ENCODE measurements around the gene GNRHR.
"Not testable (repeated sequence)": the region's sequence is repeated elsewhere in the genome, so short reads cannot be mapped to it uniquely, and the experiment has no call there.

Gene GNRHR

DNA sequence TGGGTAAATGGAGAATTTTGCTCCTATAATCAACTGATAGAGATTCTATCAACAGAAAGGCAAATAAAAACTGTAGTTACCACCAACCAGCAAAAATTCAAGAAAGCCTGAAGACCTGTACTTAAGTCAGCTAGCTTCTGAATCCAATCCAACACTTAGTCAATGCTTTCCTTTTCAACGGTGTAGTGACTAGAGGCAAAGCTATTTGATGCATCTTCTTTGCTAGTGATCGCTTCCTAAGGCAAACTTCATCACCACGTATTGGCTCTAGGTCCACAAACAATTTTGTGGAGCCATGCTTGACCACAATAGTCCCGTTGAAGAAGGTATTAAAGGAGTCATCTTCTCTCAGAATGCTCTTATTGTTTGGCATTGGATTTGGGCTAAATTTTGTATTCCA lies 28.2 kb downstream of the GNRHR start:
- no peak for DNase-seq

- no peak for DNase-seq
Observed at GRCh38 chr4:67725132-67725531, 29.1 kb downstream of the GNRHR start.

GRCh38 chr4:67723949-67724348 lies 30.2 kb downstream of the GNRHR start:
- no peak for DNase-seq

DNA sequence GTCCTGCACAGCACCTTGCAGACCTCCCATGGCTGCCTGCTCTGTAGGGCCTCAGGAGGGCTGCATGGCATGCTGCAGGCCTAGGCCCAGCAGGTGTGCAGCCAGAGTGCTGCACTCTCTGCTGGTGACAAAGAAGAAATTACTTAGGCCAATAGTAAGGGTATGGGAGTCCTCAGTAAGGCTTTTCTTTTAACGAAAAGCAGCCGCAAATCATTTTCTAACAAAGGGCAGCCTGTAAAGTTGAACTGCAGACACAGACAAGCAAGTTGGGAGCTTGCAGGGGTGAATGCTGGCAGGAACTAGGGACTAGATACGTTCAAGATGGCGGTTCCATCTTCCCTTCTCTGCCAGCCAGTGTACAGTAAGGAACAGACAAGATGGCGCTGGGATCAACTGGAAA lies 30.8 kb downstream of the GNRHR start:
- no peak for DNase-seq

DNA sequence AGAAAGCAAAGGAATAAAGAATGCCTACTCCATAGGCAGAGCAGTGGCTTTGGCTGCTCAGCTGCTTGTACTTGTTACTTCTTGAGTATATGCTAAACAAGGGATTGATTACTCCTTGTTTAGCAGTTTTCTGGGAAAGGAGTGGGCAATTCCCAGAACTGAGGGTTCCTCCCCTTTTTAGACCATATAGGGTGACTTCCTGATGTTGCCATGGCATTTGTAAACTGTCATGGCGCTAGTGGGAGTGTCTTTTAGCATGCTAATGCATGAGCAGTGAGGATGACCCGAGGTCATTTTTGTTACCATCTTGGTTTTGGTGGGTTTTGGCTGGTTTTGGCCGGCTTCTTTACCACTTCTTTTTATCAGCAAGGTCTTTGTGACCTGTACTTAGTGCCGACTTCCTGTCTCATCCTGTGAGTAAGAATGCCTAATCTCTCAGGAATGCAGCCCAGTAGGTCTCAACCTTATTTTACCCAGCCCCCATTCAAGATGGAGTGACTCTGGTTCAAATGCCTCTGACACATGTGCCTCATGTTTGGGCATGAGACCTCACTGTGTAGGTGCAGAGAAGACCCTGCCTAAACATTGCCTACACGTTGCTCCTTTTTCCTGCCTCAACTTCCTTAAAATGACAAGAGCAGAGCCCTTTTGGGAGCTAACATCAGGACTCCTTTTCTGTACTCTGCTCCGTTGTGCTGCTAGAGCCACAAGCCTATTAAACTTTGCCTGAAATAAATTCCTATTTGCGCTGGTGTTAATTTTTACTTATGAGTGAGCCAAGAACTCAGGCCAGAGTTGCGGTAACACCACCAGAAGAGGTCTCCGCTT lies 32.2 kb downstream of the GNRHR start:
- no peak for DNase-seq

DNA sequence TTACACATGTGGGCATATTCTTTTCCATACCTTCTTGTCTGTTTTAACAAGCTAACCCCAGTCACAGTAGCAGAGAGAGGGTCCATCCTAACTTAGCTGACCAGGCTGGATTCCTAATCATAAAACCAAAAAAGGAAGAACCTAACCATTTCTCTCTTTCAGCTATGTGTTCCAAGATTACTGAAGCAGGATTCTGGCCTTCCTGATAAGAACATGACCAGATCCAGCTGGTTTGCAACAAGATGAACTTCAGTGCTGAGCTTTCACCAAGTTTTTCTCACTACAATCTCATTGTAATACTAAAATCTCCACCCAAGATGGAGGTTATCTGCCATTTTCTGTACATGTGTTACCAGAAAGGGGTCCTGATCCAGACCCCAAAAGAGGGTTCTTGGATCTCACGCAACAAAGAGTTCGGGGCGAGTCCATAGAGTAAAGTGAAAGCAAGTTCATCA lies 32.8 kb downstream of the GNRHR start:
- no peak for DNase-seq

DNA sequence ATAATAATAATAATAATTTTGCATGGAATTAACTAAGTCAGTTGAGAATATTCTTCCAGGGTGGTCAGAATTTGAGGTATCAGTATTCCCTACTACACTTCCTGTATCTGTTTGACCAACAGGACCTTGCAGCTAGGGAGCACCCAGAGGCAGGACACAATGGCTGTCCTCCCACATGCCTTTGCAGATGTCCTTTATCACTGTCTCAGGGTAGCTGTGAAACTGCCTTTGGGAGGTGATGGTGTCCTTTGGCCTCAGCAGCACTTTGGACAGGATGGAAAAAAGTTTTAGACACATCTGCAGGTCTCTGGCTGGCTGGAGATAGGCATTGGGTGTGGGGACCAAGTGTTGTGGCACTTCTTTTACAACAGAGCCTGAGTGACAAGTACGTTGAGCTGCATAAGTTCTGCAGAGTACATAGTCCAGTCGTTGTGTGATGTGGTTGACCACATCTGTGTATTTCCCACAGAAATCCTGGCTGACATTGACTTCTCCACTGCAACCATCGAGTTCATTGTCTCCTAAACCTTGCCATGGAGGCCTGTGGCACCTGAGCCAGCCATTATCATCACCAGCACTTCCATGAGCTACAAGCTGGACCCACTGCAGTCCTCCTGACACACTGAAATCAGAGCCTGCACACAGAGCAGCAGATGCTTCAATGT lies 34.1 kb downstream of the GNRHR start:
- no peak for DNase-seq

GRCh38 chr4:67718848-67719247 lies 35.3 kb downstream of the GNRHR start:
- DNase-seq: no peak

- no peak for DNase-seq
Observed at GRCh38 chr4:67717586-67717985, 36.6 kb downstream of the GNRHR start.

DNA sequence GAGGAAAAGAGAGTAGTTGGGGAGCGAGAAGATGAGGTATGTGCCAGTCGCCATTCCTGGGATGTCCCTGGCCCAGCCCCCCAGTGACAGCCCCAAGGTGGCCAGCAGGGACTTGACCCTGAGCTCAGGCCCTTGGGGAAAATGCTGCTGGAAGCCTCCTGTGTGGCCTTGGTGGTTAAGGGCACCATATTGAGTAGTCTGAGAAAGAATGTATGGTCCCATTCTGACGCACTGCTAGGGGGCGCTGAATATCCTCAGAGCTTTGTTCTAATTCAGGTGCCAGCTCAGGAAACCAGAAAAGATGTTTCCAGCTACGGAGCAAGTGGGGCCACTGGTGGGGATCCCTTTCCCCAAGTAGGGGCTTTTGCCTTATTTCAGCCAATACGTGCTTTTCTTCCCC lies 39.2 kb downstream of the GNRHR start:
- DNase-seq: no peak

DNA sequence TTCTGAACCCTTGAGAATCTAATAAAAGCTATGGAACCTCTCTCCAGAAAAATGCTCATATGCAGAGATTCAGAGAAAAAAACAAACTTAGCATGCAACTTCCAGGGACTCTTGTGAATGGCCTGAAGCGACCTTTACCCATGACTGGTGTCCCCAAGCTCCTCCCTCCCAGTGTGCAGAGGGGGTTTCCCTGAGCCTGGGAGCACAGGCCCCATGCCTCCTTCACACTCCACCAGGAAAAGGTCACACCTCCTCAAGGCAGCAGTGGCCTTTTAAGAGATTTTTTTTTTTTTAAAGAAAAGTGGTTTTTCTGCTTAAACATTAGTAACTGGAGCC lies 40.0 kb downstream of the GNRHR start:
- no peak for DNase-seq

GRCh38 chr4:67713529-67714247 lies 40.5 kb downstream of the GNRHR start:
- no peak for DNase-seq

- no peak for DNase-seq
Observed at GRCh38 chr4:67712650-67713528, 41.3 kb downstream of the GNRHR start.

DNA sequence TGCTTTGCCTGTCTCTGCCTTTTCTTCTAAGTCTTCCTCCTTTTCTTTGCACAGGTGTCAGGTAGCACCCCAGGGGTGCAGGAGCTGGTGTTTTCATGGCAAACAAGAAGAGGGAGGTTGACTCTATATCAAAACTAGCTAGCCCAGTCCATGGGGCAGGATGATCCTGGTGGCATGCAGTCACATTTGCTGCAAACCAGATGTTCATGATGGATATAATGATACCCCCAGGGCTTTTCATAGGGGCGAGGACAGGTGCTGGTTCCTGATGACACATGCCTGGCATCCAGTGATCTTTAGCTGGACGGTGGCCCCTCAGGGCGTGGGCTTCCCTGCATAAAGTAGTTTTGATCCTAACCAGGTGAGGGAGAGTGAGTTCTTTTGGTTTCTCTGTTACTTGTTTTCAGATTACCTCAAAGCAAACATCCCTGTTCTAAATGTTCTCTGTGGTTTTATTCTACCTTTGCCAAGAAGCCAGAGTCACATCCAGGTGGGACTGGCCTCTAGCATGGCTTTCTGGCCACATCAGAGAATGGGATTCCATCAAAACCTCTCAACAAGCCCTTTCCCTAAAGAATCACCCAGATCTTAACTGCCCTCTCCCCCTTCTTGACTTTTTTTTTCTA lies 42.1 kb downstream of the GNRHR start:
- no peak for DNase-seq

DNA sequence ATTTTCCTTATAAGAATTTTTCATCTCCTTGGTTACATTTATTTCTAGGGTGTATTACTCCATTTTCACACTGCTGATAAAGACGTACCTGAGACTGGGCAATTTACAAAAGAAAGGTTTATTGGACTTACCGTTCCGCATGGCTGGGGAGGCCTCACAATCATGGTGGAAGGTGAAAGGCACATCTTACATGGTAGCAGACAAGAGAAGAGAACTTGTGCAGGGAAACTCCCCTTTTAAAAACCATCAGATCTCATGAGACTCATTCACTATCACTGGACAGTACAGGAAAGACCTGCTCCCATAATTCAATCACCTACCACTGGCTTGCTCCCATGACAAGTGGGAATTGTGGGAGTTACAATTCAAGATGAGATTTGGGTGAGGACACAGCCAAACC lies 47.5 kb downstream of the GNRHR start:
- not testable (repeated sequence) for DNase-seq

DNA sequence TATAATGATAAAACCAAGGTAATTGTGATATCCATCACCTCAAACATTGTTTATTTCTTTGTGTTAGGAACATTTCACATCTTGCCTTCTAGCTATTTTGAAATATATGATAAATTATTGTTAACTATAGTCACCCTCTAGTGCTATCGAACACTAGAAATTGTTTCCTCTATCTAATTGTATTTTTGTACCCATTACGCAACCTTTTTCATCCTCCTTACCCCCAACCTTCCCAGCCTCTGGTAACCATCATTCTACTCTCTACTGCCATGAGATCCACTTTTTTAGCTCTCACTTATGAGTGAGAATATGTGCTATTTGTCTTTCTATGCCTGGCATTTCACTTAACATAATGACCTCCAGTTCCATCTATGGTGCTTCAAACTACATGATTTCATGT lies 49.3 kb downstream of the GNRHR start:
- no peak for DNase-seq

DNA sequence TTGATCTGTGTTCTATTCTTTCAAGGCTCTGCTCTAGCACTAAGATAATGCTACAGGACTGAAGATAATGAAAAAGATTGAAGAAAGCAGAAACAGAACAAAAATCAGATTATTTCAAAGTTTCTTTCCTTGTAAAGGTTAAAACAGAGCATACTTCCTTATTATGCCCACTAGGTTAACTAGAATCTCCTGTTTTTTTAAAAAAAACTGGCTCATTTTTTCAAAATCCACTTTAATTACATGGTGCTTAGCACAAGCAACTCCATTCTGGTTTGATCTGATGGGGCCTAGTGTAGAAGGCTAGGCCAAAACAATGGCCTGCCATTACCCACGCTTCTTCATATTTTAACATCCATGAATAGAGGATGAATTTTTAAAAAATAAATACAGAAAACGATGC lies 52.0 kb downstream of the GNRHR start:
- no peak for DNase-seq

- no peak for DNase-seq
Observed at GRCh38 chr4:67701517-67701850, 52.7 kb downstream of the GNRHR start.

GRCh38 chr4:67700738-67701516 lies 53.3 kb downstream of the GNRHR start, which contains the start of gene UBA6:
Gene UBA6 (minus strand): TSS chr4:67701155. CDS start chr4:67701119, 36 bp downstream.
- peak; percentile 94 for DNase-seq

DNA sequence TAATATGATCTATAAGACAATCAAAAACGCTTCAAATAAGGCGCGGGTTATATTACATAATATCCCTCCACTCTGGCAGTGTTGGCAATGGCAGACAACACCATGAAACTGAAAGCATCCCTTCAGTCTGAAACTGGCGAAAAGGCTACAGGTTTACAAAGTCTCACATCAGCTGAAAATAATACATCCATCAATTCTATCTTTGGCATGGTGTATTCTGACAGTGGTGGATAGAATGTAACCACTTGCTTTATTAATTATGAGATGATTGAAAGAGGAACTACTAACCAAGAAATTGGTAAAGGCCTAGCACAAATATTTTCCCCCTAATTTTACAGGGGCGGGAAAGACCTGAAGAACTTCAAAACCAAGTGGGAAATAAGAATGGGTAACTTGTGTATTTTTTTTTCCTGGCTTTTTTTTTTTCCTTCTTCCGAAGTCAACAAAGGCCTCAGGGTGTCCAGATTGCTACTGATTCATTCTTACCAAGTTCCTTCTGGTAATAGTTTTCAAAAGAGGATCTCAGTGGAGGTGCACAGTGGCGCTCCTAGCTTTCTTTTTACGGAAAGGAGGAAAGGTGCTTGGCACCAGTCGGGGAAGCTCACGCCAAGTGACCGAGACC lies 54.0 kb downstream of the GNRHR start:
- peak; percentile 18 for DNase-seq

- no peak for DNase-seq
Observed at GRCh38 chr4:67699603-67700002, 54.6 kb downstream of the GNRHR start.
